Trophoblast cell (in vitro differentiated cells and primary cell): ENCODE data around the gene MESP1.

Experiments used
- DNase-seq, 2 donors: peaks; one replicate each; pipeline ENCODE4 v3.0.0-alpha.2; 2016
- H2AFZ ChIP-seq: 2 replicates; pipeline ENCODE4 v1.6.1; 2013; ENCODE audit warnings: low read length, moderate library complexity, mild to moderate bottlenecking; ENCODE audit not compliant: insufficient read depth, poor library complexity
- H2AK5ac ChIP-seq: 2 replicates; pipeline ENCODE4 v1.6.1; 2013; ENCODE audit warnings: mild to moderate bottlenecking, low read length
- H2BK120ac ChIP-seq: 2 replicates; pipeline ENCODE4 v1.6.1; 2013; ENCODE audit warnings: low read length, mild to moderate bottlenecking, moderate library complexity; ENCODE audit not compliant: insufficient read depth, poor library complexity
- H2BK12ac ChIP-seq: 2 replicates; pipeline ENCODE4 v1.6.1; 2013; ENCODE audit warnings: mild to moderate bottlenecking, low read length, moderate library complexity
- H2BK5ac ChIP-seq: 2 replicates; pipeline ENCODE4 v1.6.1; 2013; ENCODE audit warnings: low read length, low read depth, moderate library complexity, mild to moderate bottlenecking; ENCODE audit not compliant: poor library complexity
- H3K14ac ChIP-seq: 2 replicates; pipeline ENCODE4 v1.6.1; 2013; ENCODE audit warnings: mild to moderate bottlenecking, low read length
- H3K18ac ChIP-seq: 2 replicates; pipeline ENCODE4 v1.6.1; 2013; ENCODE audit warnings: mild to moderate bottlenecking, low read length
- H3K23ac ChIP-seq: 2 replicates; pipeline ENCODE4 v1.6.1; 2013; ENCODE audit warnings: low read length
- H3K27ac ChIP-seq: 2 replicates; pipeline ENCODE4 v1.5.1; 2013; ENCODE audit warnings: low read depth, mild to moderate bottlenecking, inconsistent platforms, low read length, moderate library complexity
- H3K27me3 ChIP-seq: 2 replicates; pipeline ENCODE4 v1.6.1; 2013; ENCODE audit warnings: inconsistent platforms, mild to moderate bottlenecking, low read length, moderate library complexity; ENCODE audit not compliant: insufficient read depth
- H3K36me3 ChIP-seq, 2 experiments: 1 replicate in 1 of 2; 2 replicates in 1 of 2; pipeline ENCODE4 v1.6.1; 2013; ENCODE audit warnings: low read length in 2 of 2, mild to moderate bottlenecking in 2 of 2, moderate library complexity in 1 of 2; ENCODE audit not compliant: insufficient read depth in 2 of 2, control insufficient read depth in 1 of 2
- H3K4ac ChIP-seq: 2 replicates; pipeline ENCODE4 v1.6.1; 2013; ENCODE audit warnings: low read depth, mild to moderate bottlenecking, low read length, moderate library complexity
- H3K4me1 ChIP-seq, 2 experiments: 1 replicate in 1 of 2; 2 replicates in 1 of 2; pipeline ENCODE4 v1.6.1; 2013; ENCODE audit warnings: low read length in 2 of 2, mild to moderate bottlenecking in 2 of 2, moderate library complexity in 1 of 2; ENCODE audit not compliant: insufficient read depth in 2 of 2, control insufficient read depth in 1 of 2
- H3K4me2 ChIP-seq: 2 replicates; pipeline ENCODE4 v1.6.1; 2013; ENCODE audit warnings: inconsistent platforms, mild to moderate bottlenecking, low read length, moderate library complexity
- H3K4me3 ChIP-seq: 2 replicates; pipeline ENCODE4 v1.5.1; 2013; ENCODE audit warnings: mild to moderate bottlenecking, low read depth, low read length, inconsistent platforms
- H3K79me1 ChIP-seq: one replicate; pipeline ENCODE4 v1.6.1; 2013; ENCODE audit warnings: low read length
- H3K79me2 ChIP-seq: 2 replicates; pipeline ENCODE4 v1.6.1; 2013; ENCODE audit warnings: low read length, mild to moderate bottlenecking; ENCODE audit not compliant: control insufficient read depth, insufficient read depth, poor library complexity
- H3K9ac ChIP-seq: 2 replicates; pipeline ENCODE4 v1.6.1; 2013; ENCODE audit warnings: mild to moderate bottlenecking, low read length
- H3K9me3 ChIP-seq: 2 replicates; pipeline ENCODE4 v1.6.1; 2013; ENCODE audit warnings: low read depth, mild to moderate bottlenecking, control low read depth, inconsistent platforms, low read length; ENCODE audit not compliant: insufficient read depth
- H4K12ac ChIP-seq: 2 replicates; pipeline ENCODE4 v1.6.1; 2013; ENCODE audit warnings: low read depth, mild to moderate bottlenecking, low read length, moderate library complexity
- H4K8ac ChIP-seq: 2 replicates; pipeline ENCODE4 v1.6.1; 2013; ENCODE audit warnings: low read depth, mild to moderate bottlenecking, low read length, moderate library complexity
- H4K91ac ChIP-seq: one replicate; pipeline ENCODE4 v1.6.1; 2013; ENCODE audit warnings: low read depth, mild to moderate bottlenecking, low read length, moderate library complexity
- WGBS: extraction: QIAGEN DNeasy Blood & Tissue Kit; methylation state at CpG from one replicate; pipeline ENCODE4 v1.1.7; 2013; ENCODE audit warnings: missing lambda C conversion rate; ENCODE audit not compliant: insufficient read length, insufficient coverage; ENCODE audit errors: extremely low coverage; 5-methylcytosine and 5-hydroxymethylcytosine counted together

Gene MESP1

GRCh38 chr15:89743011-89743410 lies 8.0 kb downstream of the MESP1 start:
- Histone ChIP-seq H3K27ac (no peak overlapping the region), H2AFZ (no peak overlapping the region), H2BK5ac (no peak overlapping the region), H3K79me1 (no peaks in the 10 kb centered on the region), H3K9me3 (peaks cover 7% of the 10 kb centered on the region), H2AK5ac (no peak overlapping the region), H3K14ac (no peak overlapping the region), H3K4me3 (no peak overlapping the region), H3K4me1 (no peaks in the 10 kb centered on the region), H4K91ac (no peak overlapping the region), H3K36me3 (no peaks in the 10 kb centered on the region), H3K9ac (no peak overlapping the region), H4K12ac (no peak overlapping the region), H3K27me3 (peaks cover 13% of the 10 kb centered on the region), H2BK12ac (no peak overlapping the region), H3K79me2 (no peaks in the 10 kb centered on the region), H3K4ac (no peak overlapping the region), H2BK120ac (no peak overlapping the region), H4K8ac (no peak overlapping the region), H3K18ac (no peak overlapping the region), H3K4me2 (no peak overlapping the region), H3K23ac (no peak overlapping the region)
- no CpG with 5 or more reads among the region's 8 CpGs for WGBS
- DNase-seq, result peak; percentile 85 to 90

GRCh38 chr15:89740137-89740536 lies 10.9 kb downstream of the MESP1 start:
- Histone ChIP-seq H2AK5ac (no peak overlapping the region), H4K12ac (no peak overlapping the region), H3K4me3 (no peak overlapping the region), H3K4ac (no peak overlapping the region), H3K79me2 (no peaks in the 10 kb centered on the region), H2BK12ac (no peak overlapping the region), H3K4me1 (no peaks in the 10 kb centered on the region), H2BK5ac (no peak overlapping the region), H3K27me3 (no peaks in the 10 kb centered on the region), H4K91ac (no peak overlapping the region), H3K27ac (no peak overlapping the region), H3K23ac (no peak overlapping the region), H2BK120ac (no peak overlapping the region), H3K18ac (no peak overlapping the region), H3K36me3 (no peaks in the 10 kb centered on the region), H4K8ac (no peak overlapping the region), H3K14ac (no peak overlapping the region), H3K9me3 (peaks cover 3% of the 10 kb centered on the region), H3K4me2 (no peak overlapping the region), H3K79me1 (no peaks in the 10 kb centered on the region), H3K9ac (no peak overlapping the region), H2AFZ (no peak overlapping the region)
- DNase-seq, result peak; percentile 68 to 95
- no CpG with 5 or more reads among the region's 8 CpGs for WGBS

GRCh38 chr15:89735773-89736172 lies 15.3 kb downstream of the MESP1 start:
- Histone ChIP-seq H3K36me3 (no peaks in the 10 kb centered on the region), H2BK120ac (no peak overlapping the region), H4K8ac (no peak overlapping the region), H3K14ac (no peak overlapping the region), H3K27ac (no peak overlapping the region), H3K4me3 (no peak overlapping the region), H2BK12ac (no peak overlapping the region), H3K4me2 (no peak overlapping the region), H3K9ac (no peak overlapping the region), H2AK5ac (no peak overlapping the region), H3K23ac (peak overlapping the region; percentile 37), H3K27me3 (no peaks in the 10 kb centered on the region), H4K91ac (no peak overlapping the region), H3K79me2 (no peaks in the 10 kb centered on the region), H3K4ac (no peak overlapping the region), H3K18ac (no peak overlapping the region), H3K9me3 (peaks cover 3% of the 10 kb centered on the region), H2AFZ (no peak overlapping the region), H4K12ac (no peak overlapping the region), H2BK5ac (no peak overlapping the region), H3K4me1 (no peaks in the 10 kb centered on the region), H3K79me1 (no peaks in the 10 kb centered on the region)
- no CpG with 5 or more reads among the region's 4 CpGs for WGBS
- DNase-seq, result no peak

- Histone ChIP-seq H3K9me3 (peaks cover 3% of the 10 kb centered on the region), H3K79me2 (no peaks in the 10 kb centered on the region), H3K4me3 (no peak overlapping the region), H3K27ac (no peak overlapping the region), H2BK5ac (no peak overlapping the region), H3K36me3 (no peaks in the 10 kb centered on the region), H3K4ac (no peak overlapping the region), H3K4me2 (no peak overlapping the region), H3K14ac (no peak overlapping the region), H3K23ac (no peak overlapping the region), H2BK12ac (no peak overlapping the region), H4K91ac (no peak overlapping the region), H4K8ac (no peak overlapping the region), H3K27me3 (no peaks in the 10 kb centered on the region), H3K4me1 (no peaks in the 10 kb centered on the region), H3K18ac (no peak overlapping the region), H3K9ac (no peak overlapping the region), H4K12ac (no peak overlapping the region), H3K79me1 (no peaks in the 10 kb centered on the region), H2BK120ac (no peak overlapping the region), H2AFZ (no peak overlapping the region), H2AK5ac (no peak overlapping the region)
- WGBS, result no CpG with 5 or more reads among the region's 8 CpGs
- no peak for DNase-seq
Observed at GRCh38 chr15:89732451-89733172, 18.4 kb downstream of the MESP1 start.
